ENCODE measurements around the gene MYOM1.

Gene MYOM1

DNA sequence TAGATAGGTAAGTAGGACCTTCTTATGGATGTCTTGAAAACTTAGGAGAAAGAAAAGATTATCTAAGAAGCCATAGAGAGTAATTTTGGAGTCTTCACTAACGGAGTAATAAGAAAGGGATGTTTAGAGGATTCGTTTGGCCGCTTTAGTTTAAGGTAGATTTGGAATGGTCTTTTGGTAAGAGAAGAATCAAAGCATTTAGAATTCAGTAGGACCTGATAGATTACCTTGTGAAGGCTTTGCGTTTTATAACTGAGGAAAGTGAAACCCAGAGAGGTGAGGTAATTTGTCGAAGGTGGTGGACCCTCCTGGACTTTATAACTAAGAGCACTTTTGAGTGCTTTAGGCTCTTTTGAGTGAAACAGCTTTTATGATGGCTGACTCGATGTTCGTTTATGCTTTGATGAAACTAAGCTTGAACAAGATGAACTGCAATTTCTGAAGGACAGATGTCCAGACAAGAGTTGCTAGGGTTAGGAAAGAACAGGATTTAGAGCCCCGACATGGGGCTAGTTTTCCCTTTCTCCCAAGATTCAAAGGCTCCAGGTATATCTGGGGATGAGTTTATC is 43.4 kb upstream of the MYOM1 start:
- TF ChIP-seq, protein P1, sequence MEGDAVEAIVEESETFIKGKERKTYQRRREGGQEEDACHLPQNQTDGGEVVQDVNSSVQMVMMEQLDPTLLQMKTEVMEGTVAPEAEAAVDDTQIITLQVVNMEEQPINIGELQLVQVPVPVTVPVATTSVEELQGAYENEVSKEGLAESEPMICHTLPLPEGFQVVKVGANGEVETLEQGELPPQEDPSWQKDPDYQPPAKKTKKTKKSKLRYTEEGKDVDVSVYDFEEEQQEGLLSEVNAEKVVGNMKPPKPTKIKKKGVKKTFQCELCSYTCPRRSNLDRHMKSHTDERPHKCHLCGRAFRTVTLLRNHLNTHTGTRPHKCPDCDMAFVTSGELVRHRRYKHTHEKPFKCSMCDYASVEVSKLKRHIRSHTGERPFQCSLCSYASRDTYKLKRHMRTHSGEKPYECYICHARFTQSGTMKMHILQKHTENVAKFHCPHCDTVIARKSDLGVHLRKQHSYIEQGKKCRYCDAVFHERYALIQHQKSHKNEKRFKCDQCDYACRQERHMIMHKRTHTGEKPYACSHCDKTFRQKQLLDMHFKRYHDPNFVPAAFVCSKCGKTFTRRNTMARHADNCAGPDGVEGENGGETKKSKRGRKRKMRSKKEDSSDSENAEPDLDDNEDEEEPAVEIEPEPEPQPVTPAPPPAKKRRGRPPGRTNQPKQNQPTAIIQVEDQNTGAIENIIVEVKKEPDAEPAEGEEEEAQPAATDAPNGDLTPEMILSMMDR (IDR thresholded peaks at IDR 0.05; ENCODE audit: insufficient read depth, low read depth, low read length, missing control alignments) = no peak
- DNase-seq (ENCODE audit: low read depth) = no peak
- peak overlapping the region; percentile 93 for H3K4me3 ChIP-seq (ENCODE audit: low read depth, low read length)

DNA sequence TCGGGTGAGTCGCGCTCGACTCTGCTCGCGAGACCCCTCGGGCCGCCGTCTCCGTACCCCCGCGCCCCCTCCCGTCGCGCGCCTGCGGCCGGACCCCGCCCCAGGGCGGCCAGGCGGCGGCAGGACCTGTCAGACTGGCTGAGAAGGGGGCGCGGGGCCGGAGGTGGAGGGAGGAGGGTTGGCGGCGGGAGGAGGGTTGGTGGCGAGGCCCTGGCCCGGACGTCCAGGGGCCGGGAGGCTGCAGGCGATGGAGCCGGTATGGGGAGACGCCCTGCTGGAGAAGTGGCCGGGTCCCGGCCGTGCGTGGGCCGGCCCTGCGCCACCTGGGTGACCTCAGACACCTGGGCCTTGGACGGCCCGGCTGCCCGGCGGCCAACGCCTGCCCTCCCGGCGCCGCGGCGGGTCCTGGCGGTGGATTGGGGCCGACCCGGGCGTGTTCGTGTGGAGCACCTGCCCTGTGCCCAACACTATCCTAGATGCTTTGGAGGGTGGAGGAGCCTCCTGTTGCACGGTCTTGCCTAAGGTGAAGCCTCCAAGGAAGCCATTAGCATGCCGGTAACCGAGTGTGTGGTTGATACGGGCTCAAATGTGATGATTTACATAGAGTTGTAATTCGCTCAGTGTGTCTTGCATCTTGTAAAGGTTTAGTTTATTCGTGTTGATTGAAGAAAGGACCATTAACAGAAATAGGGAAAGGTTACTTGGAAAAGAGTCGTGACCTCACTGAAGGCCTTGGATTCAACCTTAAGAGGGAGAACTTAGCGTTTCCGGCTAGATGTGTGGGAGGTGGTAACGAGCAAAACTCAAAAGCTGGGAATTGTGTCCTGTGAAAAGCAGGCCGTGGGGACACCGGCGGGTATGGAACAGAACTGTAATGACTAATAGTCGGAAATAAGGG is 42.7 kb upstream of the MYOM1 start:
- DNase-seq (ENCODE audit: low read depth) = peak; percentile 31
- TF ChIP-seq, protein P1 (IDR thresholded peaks at IDR 0.05; ENCODE audit: insufficient read depth, low read depth, low read length, missing control alignments) = no peak
- H3K4me3 ChIP-seq (ENCODE audit: low read depth, low read length) = peak overlapping the region; percentile 93

DNA sequence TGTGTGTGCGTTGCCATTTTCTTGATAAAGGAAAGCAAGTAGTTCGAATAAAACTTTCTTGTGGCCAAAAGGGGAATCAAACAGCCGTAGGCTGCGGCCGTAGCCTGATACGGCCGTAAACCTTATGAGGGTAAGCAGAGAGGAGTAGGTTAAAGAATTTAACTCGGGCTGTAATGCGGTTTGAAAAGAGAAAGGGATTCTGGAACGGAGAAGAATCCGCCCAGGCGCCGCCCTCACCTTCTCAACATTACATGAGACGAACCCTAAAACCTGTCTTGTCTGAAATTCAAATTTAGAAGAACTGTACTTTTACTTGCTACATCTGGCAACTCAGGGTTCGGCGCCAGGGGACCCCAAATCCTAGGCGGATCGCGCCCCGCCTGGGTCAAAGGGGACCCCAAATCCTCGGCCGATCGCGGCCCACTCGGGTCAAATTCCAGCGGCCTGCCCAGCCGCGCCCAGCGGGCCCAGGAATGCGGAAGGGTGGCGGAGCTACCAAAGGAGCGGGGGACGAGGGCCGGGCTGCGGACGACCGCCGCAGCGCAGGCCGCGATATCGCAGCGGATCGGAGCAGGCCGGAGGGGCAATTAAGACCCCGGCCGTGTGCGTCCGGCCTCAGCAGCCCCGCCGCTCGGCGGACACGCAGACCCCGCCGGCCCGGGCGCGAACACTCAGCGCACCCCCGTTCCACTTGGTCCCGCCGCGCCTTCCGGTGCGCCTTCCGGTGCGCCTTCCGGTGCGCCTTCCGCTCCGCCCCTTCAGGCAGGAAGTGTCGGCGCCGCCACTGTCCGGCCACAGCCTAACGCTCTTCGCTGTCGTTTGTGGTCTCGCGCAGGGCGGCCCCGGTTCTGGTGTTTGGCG is 41.8 kb upstream of the MYOM1 start, which contains the start of gene MYL12B:
MYL12B (plus strand) TSS at position 761 of the 861 bp plus-strand sequence. CDS start 10,766 bp downstream, outside the sequence.
- peak within 1 kb of the TSS; percentile 93 for H3K4me3 ChIP-seq (ENCODE audit: low read depth, low read length)
- DNase-seq (ENCODE audit: low read depth) = peak; percentile 91
- TF ChIP-seq, protein P1 (IDR thresholded peaks at IDR 0.05; ENCODE audit: insufficient read depth, low read depth, low read length, missing control alignments) = no peak

DNA sequence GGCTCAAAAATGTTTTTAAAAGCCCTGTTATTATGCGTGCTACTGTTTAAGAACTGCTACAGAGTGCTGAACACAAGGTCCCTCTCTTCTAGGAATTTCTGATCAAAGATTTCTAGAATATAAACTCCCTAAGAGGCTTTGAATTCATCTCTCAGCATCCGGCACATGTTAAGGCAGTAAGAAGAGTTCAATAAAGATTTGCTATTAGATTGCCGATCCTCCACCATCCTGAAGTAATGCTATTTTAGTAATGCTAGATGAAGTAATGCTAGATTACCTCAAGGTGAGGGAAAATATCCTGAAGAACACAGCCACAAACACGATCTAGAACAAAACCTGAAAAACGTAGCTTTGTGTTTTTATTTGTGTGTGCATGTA is 41.2 kb upstream of the MYOM1 start:
- H3K4me3 ChIP-seq (ENCODE audit: low read depth, low read length) = peak overlapping the region; percentile 93
- no peak for DNase-seq (ENCODE audit: low read depth)
- TF ChIP-seq, protein P1 (IDR thresholded peaks at IDR 0.05; ENCODE audit: insufficient read depth, low read depth, low read length, missing control alignments) = no peak

DNA sequence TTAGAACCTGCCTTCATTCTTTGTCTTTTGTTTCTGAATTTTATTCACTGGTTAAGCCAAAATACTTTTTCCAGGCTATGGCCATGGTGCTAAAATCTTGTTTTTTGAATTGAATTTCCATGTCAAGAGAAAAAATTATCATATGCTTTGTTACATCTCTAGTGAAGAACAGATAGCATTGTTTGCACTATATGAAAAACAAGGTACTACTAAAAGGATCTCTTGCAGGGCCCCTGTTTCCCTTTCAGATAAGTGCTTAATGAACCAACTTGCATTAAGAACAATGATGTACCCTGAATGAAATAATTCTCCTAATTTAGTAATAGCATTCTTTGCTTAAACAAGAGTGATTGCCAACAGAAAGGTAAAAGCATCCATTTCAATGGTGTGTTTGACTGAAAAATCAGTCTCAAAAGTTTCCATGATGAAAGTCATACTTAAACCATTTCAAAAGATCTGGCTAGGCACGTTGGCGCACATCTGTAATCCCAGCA is 37.9 kb upstream of the MYOM1 start:
- no peak overlapping the region for H3K4me3 ChIP-seq (ENCODE audit: low read depth, low read length)
- TF ChIP-seq, protein P1 (IDR thresholded peaks at IDR 0.05; ENCODE audit: insufficient read depth, low read depth, low read length, missing control alignments) = no peak
- no peak for DNase-seq (ENCODE audit: low read depth)
